Fibroblast of peridontal ligament (primary cell): ENCODE measurements around the gene BARX1.

Experiments
- DNase-seq: peaks from one replicate; pipeline ENCODE4 v3.0.0-alpha.2; 2010; ENCODE audit errors: extremely low read depth

The BARX1 gene

GRCh38 chr9:93917121-93917853, 37.9 kb downstream of the BARX1 start:
- DNase-seq, result no peak

- DNase-seq, result no peak
Observed at GRCh38 chr9:93916358-93916757, 38.8 kb downstream of the BARX1 start.

DNA sequence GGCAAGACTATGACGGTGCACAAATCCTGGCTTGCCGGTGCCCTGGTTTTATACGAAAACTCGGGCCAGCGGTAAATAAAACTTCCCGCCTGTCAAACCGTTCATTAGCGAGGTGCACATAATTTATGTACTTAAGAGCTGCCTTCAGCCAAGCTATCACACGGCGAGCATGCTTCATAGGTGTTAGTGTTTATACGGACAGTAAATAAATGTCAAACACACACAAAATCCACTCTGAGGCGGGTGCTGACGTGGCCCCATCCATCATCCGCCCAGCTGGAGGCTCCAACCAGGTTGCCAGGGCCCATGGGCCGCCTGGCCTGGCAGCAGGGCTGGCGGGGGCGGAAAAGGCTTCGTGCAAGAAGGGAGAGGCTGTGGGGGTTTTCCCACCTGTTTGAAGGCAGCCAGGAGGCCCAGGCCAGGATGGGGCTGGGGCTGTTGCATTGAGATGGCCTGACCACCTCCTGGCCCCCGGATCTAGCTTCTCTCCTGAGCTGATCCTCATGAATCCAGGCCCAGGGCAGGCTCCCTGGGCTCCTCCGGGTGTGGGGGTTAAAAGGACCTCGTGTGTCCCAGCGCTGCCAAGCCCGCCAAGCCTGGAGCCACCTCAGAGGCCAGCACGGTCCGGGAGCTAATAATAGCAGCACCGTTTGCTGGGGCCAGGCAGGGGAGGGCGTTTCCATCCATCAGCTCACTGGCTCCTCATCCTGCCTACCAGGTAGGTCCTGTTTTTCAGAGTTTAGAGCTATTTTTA, 43.2 kb downstream of the BARX1 start:
- no peak for DNase-seq

DNA sequence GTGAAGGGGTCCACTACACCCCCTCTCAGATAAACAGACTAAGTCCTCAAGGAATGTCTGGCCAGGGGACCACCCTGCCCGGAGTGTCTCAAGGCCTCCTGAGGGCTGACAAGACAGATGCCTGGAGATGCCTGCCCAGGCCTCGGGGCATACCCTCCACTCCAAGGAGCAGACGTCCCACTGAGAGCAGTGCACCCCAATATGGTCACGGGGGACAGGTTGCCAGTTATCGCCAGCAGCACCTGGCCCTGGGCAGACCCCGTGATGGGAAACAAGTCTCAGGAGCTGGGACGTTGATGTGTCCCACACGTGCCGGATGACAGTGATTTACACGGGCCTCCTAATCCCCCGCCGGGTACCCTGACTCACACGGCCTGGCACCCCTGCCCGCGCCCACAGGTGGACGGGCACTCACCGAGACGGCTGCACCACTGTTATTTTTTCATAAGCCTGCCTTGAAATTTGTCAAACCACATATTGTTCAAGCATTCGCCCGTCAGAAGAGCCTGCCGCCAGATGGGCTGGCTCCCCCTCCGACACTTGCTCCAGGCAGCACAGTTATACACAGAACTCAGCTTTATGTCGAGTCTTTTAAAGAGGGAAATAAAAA, 43.9 kb downstream of the BARX1 start:
- DNase-seq, result no peak

GRCh38 chr9:93910598-93910997, 44.6 kb downstream of the BARX1 start:
- DNase-seq, result no peak

DNA sequence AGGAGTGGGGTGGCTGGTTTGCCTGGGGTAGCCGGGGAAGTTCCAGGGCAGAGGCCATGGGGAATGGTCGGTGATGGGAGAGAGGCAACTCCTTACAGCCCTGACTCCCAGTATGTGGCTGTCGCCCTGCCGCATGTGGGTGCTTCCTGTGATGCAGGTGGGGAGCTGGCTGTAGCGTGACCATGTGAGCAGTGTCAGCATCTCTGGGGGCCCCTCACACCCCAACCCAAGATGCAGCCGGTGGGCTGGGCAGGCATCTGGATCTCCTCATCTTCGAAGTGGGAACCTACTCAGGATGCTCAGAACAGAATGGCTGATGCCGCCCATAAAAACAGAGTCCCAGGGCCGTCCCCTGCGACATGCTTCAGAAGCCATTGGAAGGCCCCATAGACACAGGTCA, 45.0 kb downstream of the BARX1 start:
- no peak for DNase-seq

DNA sequence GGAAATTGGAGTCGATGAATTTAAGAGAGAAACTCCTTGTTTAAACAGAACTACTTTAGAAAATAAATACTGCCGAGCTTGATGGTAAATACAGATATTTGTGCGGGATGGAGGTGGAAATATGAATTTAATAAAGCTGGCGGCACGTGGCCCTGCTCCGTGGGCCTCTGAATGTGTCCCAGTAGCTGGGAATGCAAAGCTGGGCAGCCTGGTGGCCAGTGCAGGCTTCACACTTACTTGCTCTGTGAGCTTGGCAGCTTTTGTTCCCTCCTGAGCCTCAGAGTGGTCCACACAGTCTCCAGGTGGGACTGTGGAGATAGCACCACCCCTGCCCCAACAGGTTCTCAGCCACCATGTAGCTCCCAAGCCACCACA, 45.9 kb downstream of the BARX1 start:
- no peak for DNase-seq

GRCh38 chr9:93908591-93909241, 46.4 kb downstream of the BARX1 start:
- DNase-seq, result no peak

DNA sequence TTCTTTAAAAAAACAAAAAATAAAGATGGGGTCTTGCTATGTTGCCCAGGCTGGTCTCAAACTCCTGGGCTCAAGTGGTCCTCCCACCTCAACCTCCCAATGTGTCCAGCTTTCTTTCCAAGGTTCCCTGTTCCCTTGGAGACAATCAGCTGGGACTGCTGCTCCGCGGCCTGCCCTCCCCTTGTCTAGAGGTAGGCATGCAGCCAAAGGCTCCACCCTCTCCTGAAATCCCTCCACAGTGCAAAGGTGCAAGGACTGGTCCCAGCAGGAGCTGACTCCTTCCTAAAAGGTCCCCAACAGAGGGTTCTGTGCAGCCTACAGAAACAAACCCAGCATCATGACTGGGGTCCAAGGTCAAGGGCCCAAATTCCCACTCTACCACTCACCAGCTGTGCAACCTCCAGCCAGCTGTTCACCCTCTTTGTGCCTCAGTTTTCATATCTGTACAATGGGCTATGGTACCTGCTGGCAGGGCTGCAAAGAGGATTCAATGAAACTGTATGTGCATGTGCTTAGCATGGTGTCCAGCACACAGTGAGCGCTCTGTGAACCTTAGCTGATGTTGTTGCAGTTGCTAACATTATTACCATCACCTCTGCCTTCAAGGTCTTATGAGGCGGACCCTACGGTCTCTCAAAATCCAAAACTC, 47.5 kb downstream of the BARX1 start:
- DNase-seq, result no peak

GRCh38 chr9:93906195-93906880, 48.8 kb downstream of the BARX1 start:
- no peak for DNase-seq

DNA sequence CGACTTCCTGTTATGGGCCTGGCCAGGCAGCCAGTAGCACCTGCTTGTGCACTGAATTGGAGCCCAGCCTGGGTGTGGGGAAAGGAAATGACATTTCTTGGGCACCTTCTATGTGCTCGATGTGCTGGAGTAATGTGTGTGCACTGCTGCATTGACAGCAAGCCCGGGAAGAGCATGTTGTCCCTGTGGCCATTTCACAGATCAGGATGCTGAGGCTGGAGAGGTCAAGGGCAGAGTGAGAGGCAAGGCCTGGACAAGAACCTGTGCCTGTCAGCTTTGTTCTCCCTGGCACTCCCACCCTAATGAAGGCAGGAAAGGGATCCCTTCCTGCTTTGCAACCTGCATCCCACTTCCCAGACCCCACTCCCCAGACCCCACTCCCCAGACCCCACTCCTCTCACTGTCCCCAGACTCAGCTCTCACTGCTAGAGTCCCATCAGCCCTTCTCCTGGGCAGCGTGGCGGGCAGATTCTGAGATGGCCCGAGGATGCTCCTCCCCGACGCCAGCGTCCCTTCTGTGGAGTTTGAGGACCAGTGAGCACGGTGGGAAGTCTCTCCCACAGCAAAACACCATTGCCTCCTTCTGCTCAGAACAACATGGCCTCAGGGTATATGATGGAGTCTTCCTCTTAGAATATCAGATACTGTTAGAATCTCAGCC, 49.6 kb downstream of the BARX1 start:
- no peak for DNase-seq

DNA sequence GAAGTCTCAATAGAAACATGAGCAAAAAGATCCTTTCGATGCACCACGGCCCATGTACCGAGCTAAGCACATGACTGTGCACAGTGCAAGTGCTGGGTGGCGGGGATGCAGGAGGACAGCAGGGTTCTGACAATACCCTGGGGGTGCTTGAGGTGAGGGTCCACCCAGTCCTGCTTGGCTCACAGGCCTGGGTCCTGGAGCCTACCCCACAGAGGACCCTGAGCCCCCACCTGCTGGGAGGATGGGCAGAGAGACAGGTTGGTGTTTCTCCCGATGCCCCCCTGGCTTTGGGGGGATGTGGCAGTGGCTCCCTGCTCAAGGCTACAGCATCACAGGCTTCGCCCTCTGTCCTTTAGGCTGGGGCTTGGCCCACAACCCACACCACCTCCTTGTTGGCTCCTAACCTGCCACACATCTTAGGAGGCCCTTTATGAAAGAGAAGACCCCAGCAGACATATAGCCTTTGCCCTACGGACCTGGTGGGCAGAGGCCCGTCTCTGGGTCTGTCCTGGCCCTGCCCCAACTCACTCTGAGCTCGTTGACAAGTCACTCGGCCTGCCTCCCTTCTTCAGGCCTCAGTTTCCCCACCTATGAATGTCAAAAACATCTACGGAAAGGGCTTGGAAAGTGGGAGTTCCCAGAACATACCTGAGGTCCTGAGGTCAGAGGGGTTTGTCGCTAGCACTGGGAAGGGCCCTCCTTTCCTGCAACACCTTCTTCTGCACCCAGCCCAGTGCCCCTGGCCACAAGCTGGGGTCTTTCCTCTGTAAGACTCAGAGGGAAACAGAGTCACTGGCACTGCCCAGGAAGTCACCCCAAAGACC, 50.3 kb downstream of the BARX1 start:
- no peak for DNase-seq

DNA sequence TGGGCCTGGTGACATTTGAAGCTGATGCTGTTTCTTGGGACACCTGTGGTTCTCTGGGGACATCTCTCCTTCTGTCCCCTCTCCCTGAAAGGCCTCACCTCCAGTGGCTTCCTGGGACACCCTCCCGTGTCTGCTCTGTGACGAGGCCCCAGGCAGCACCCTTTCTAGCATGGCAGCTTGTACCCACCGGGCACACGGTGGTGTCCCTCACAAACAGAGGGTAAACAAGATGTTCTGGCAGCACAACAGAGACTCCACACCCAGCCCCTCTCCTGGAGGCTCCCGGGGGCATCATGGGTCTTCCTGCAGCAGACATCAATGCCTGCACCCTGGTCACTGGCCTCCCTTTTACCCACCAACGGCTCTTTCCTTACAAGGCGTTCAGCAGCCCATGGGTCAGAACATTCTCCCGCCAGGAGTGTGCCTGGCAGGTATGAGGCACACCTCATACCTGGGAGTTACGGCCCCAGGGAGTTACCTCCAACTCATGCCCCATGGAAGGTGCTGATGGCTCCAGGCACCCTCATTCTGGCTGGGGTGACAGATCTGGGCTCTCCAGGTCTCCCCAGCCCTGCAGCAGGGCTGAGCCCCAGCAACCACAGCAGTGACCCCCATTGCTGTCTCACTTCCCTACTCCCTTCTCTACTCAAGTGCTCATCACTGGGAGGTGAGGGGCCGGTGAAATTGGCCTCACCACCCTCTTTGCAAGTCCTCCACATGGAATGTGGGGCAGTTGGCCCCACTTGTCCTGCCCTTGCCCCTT, 51.1 kb downstream of the BARX1 start:
- no peak for DNase-seq

DNA sequence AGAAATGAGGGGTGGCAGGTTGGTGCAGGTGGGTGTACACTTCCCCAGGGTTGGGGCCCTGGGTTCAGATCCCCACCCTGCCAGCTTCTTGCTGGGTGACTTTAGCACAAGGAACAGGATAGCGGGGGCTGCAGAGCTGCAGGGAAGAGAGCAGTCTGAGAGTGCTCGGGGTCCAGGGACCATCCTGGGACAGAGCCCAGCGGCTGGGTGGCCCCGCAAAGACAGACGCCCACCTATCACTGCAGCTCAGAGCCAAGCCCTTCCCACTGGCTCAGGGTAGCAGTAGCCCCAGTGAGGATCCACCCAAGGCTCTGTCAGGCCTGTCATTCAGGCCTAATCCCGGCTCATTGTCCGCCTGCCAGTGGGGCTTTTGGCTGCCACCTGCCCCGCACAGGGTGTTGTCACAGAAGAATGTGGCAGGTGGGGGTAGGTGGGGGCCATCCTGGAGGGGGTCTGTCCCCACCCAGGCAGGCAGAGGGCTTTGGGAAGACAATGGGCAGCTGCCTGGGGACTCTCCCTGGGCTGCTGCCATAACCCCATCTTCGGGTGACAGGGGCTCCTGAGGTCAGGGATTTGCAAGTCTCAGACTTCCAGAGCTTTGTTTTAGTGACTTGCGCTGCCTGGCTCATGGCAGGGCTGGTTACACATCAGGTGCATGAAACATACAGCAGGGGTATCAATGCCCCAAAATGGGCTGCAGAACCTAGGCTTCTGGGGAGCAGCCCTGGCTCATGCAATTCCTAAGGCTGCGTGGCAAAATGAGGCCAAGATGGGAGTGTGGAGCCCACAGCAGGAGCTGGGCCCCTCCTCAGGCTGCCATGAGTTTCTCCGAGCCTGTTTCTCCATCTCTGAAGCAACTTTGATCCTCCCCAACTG, 52.1 kb downstream of the BARX1 start:
- DNase-seq, result no peak

GRCh38 chr9:93902051-93902779, 52.9 kb downstream of the BARX1 start:
- DNase-seq, result no peak
